GM12873 (cell line): Measurements from ENCODE around the gene SOX1.

Source experiments
- TF ChIP-seq, protein P1 (sequence below): IDR thresholded peaks from 2 replicates; pipeline ENCODE4 v1.5.1; 2012; ENCODE audit warnings: low read depth, mild to moderate bottlenecking, moderate library complexity, low read length, control low read depth; ENCODE audit not compliant: insufficient read depth; ENCODE audit errors: missing control alignments

SOX1 gene

GRCh38 chr13:112069061-112069844, 2.3 kb downstream of the SOX1 start:
- TF ChIP-seq, protein P1, sequence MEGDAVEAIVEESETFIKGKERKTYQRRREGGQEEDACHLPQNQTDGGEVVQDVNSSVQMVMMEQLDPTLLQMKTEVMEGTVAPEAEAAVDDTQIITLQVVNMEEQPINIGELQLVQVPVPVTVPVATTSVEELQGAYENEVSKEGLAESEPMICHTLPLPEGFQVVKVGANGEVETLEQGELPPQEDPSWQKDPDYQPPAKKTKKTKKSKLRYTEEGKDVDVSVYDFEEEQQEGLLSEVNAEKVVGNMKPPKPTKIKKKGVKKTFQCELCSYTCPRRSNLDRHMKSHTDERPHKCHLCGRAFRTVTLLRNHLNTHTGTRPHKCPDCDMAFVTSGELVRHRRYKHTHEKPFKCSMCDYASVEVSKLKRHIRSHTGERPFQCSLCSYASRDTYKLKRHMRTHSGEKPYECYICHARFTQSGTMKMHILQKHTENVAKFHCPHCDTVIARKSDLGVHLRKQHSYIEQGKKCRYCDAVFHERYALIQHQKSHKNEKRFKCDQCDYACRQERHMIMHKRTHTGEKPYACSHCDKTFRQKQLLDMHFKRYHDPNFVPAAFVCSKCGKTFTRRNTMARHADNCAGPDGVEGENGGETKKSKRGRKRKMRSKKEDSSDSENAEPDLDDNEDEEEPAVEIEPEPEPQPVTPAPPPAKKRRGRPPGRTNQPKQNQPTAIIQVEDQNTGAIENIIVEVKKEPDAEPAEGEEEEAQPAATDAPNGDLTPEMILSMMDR: no peak

DNA sequence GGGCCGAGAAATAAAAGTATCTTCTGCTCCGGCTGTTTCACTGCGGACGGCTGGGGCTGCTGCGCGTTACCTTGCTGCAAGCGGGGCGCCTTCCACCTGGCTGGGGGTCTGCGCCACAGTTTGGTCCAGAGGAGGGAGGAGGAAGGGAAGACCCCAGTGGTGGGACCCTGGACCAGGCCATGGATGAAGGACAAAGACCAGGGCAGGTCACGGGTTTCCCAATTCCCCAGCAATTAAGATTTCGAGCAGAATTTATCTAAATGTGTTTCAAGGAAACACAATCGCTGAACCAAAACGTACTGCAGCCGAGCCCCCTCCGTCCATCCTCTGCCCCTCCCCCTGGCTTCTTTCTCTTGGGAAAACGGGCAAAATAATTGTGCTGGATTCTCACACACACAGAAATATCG, 2.9 kb downstream of the SOX1 start:
- TF ChIP-seq, protein P1: no peak

GRCh38 chr13:112071102-112071722, 4.3 kb downstream of the SOX1 start:
- TF ChIP-seq, protein P1: no peak

- TF ChIP-seq, protein P1: no peak
Measured at GRCh38 chr13:112071723-112072533, 5.0 kb downstream of the SOX1 start.

GRCh38 chr13:112072534-112073244, 5.7 kb downstream of the SOX1 start:
- TF ChIP-seq, protein P1: no peak

GRCh38 chr13:112073245-112074138, 6.5 kb downstream of the SOX1 start:
- TF ChIP-seq, protein P1: no peak
